HG03460 (cell line): Measurements from ENCODE around the gene PC.

Experiments
- ATAC-seq: cut with Tn5 transposase; IDR thresholded peaks from one replicate; pipeline ENCODE4 v1.9.1; 2021; ENCODE audit not compliant: unreplicated experiment

PC gene

GRCh38 chr11:66885950-66886440 is 72.2 kb downstream of the PC start:
- no peak for ATAC-seq

DNA sequence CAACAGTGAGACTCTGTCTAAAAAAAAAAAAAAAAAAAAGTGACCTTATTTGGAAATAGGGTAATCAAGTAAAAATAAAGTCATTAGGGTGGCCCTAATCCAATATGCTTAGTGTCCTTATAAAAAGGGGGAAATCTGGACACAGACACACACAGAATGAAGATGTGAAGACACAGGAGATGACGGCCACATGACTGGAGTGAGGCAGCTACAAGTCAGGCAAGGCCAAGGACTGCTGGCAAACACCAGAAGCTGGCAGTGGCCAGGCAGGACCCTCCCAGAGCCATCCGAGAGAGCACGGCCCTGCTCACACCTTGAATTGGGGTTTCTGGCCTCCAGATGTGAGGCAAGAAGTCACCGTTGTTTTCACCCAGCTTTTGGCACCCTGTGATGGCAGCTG is 72.7 kb downstream of the PC start:
- no peak for ATAC-seq

DNA sequence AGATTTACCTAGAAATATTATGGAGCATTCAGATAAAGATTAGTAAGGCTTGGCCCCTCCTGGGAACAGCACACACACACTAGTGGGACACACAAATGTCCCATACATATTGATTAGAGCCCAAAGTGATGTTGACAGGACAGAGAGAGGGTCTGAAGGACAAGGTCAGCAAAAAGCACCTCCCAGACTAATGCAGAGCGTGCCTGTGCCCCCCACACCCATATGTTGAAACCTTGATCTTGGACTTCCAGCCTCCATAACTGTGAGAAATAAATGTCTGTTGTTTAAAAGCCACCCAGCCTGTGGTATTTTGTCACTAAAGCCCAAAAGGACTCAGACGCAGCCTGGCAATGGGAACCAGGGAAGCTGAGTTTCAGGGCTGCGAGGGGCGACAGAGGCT is 73.7 kb downstream of the PC start:
- ATAC-seq = no peak

- no peak for ATAC-seq
These were observed 74.9 kb downstream of the PC start for GRCh38 chr11:66883016-66883965.

GRCh38 chr11:66882561-66883015 is 75.6 kb downstream of the PC start:
- ATAC-seq = no peak

DNA sequence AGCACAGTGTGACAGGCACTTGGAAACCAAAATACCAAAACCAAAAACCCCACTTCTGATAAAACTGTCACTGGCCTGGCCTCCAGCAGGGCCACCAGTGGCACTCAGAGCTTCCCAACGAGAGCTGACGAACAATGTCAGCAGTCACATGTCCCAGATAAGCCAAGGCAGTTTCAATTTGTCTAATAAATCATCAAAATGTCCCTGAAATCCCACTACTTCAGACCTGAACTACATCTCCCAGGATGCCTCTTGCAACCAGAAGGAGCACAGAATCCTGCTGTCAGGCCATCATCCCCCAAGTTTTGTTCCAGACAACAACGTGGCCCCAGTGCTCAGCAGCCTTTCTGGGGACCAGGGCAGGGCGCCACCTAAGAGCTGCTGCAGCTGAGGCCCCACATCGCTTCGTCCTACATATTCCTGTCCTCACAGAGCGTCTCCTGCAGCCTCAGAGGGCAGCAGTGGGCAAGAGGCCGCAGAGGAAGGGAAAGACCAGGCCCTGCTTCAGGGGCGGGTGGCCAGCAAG is 76.2 kb downstream of the PC start:
- ATAC-seq = no peak

DNA sequence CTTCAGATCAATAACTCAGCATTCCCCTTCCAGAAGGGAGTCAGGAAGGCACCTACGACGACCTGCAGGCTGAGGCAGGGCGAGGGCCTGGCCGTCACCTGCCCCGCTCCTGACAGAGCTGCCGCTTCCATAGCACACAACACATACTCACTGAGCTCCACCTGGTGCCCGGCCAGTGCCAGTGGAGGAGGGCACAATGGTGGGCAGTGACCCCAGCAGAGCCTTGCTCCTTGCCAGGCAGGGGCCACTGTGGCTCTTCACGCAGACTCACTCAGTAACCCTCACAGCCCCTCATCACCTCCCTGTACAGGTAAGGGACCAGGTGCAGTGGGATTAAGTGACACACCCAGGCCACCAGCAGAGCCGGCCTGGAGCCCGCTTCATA is 76.7 kb downstream of the PC start:
- no peak for ATAC-seq

DNA sequence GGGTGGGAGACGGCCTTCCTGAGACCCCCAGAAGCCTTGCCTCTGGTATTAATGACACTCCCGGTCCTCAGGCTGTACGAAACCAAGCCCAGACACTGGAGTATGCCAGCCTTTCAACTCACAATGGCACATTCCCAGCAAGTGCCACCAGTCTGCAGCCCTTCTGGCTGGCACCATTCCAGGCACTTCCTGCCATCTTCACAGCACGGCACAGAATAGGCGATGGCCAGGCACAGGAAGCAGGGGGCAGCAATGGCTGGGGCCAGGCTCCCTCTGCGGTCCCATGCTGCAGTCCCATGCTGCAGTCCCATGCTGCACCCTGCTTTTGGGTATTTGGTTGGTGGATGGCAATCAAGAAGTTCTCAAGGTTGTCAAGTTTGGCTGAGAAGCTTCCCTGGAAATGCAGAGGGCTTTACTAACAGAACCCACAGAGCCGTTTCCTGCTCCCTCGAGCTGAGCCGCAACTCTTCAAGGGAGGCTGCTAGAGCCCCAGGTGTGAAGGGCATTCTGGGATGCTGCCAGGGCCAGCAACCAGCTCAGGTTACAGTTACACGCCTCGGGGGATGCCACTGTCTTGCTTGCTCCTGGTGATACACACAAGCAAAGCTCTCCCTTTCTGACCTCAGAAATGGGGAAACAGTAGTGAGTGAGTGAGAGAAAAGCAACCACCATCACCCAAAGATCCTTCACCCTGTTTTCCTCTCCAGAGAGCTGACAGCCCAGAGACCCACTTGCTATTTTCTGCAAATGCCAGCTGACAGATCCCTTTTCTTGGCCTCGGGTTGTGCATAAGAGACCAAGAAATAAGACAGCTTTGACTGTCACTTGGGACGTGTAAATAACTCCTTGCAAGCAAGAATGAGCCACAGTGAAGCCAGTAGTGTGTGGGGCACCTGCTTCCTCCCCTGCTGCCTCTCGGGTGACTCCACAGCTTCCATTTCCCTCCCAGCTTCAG is 77.4 kb downstream of the PC start:
- ATAC-seq = no peak

DNA sequence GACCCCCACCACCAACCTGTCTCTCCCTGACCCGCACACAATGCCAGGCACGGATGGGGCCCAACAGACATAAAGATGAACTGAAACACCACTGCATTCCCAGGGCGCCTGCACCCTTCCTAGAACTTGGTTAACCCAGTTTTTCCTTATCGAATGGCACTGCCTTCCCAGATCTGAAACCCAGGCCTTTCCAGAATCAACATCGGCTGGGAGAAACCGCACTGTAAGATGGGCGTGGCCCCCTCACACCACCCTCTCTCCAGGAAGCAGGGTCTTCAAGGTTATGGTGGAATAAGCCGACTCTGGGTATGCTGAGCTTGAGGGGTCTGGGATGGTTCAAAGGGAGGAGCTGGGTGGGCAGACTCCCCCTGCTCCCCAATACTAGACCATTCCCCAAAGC is 78.2 kb downstream of the PC start:
- no peak for ATAC-seq

- ATAC-seq = no peak
These were observed 78.6 kb downstream of the PC start for GRCh38 chr11:66879583-66879982.

GRCh38 chr11:66879000-66879399 is 79.2 kb downstream of the PC start:
- ATAC-seq = no peak

- ATAC-seq = no peak
These were observed 79.7 kb downstream of the PC start for GRCh38 chr11:66878474-66878873.

DNA sequence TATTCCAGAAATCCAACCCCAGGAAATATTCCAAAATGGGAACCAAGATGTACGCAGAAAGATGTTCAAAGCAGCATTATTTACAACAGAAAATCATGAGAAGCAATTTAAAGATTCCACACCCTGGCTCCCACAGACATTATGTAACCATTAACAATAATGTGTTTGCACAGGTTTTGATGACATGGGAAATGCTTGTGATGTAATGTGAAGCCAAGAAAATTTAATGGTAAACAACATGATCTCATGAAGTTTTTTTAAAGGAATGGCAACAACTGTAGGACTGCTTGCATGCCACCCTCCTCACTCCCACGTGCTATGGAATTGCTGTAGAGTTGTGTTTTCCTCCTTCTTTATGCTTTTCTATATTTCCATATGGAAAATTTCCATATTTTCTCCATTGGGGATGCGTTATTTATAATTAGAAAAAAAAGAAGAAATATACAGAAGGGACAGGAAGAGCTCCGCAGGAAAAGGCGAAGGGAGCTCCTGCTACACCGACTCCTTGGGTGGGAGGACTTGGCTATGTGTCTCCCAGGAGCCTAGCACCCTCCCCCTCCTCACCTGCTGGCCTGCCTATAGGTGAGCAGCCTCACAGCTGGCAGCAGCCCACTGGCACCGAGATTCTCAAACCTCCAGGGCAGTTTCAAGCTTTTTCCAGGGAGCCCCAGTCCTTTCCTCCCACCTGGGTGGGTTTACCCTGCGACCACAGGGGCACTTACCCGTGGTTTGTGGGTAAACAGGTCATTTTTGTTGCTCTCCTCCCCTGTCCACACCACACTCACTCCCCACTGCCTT is 80.4 kb downstream of the PC start:
- no peak for ATAC-seq

DNA sequence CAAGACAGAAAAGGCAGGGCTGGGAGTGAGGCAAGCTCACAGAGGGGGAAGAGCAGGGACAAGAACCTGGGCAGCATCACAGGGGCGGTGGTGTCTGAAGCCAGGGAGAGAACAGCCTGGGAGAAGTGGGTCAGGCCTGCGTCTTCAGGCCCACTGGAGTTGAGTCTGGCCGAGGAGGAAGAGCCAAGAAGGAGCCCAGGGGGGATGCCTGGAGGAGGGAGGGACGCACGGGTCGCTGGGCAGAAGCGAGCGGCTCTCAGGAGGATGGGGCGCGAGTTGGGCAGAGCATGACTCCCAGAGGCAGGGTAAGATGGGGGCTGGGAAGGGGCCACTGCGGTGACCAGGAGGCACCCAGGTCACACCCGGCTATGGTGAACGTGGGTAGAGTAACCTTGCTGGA is 82.8 kb downstream of the PC start:
- no peak for ATAC-seq

DNA sequence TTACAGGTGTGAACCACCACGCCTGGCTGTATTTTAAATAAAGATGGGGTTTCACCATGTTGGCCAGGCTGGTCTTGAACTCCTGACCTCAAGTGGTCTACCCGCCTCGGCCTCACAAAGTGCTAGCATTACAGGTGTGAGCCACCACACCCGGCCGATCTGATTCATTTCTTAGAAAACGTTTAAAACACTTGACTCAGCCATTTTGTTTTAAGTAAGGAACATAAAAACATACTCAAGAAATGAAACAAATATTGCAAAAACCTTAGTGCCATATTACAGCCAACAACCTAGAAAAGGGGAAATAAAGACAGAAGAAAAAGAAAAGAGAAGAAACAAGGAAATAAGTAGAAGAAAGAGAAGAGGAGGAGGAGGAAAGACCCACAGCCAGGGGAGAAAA is 84.0 kb downstream of the PC start:
- ATAC-seq = no peak

- no peak for ATAC-seq
These were observed 86.7 kb downstream of the PC start for GRCh38 chr11:66871521-66871901.

DNA sequence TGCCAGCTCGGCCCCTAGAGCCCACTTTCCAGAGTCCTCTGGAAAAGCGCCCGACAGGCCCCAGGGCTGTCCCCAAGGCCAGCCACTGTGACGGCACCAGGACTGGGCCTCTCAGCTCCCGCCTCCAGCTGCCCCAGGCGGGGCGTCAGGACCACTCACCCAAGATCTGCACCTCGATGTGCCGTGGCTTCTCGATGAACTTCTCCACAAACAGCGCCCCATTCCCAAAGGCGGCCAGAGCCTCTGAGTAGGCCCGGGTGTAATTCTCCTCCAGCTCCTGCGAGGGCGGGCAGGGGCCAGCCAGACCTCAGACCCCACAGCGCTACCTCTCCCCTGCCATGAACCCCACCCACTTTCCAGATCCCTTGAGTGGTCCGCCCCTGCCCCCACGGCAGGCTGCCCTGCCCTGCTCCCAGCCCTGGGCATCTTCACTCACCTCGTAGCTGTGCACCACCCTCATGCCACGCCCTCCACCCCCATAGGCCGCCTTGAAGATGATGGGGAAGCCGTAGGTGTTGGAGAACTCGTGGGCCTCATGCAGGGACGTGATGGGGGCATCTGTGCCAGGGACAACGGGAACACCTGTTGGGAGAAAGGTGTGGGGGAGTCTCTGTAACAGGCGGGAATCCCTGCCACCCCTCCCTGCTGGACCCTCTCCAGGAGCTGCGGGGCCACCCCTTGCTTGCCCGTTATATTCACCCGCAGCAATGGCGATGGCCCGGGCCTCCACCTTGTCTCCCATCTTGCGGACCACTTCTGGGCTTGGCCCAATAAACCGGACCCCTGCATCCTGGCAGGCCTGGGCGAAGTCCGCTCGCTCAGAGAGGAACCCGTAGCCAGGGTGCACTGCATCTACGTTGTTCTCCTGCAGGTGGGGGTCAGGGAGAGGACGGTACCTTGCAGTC is 87.3 kb downstream of the PC start:
- no peak for ATAC-seq

GRCh38 chr11:66870131-66870530 is 88.1 kb downstream of the PC start:
- no peak for ATAC-seq

GRCh38 chr11:66869567-66869870 is 88.7 kb downstream of the PC start:
- ATAC-seq = no peak
